ENCODE results near the gene TLCD5. TPM values are rescaled to one million over a fixed set of nuclear protein-coding genes. Genes with fewer than 3 reads are reported as not detected.
A peak's percentile ranks its signal among the peaks of the same experiment; 100 is the strongest.

The TLCD5 gene
- polyA plus RNA-seq, 1 experiment = 8.0 TPM

GRCh38 chr11:120316880-120317688 is 8.0 kb upstream of the TLCD5 start:
- H3K27me3 ChIP-seq (ENCODE audit: control insufficient read depth, insufficient read depth, low read length) = peaks cover 10% of the 10 kb centered on the region

GRCh38 chr11:120317689-120318480 is 7.2 kb upstream of the TLCD5 start:
- TF ChIP-seq CTCF (IDR thresholded peaks at IDR 0.05; ENCODE audit: insufficient read depth, low read depth, low read length) = no peak
- Histone ChIP-seq H3K27me3 (ENCODE audit: control insufficient read depth, insufficient read depth, low read length) (peaks cover 10% of the 10 kb centered on the region), H3K36me3 (ENCODE audit: control insufficient read depth, insufficient read depth, low read length) (no peaks in the 10 kb centered on the region), H3K4me3 (ENCODE audit: low read depth, low read length) (no peak overlapping the region)
- POLR2A ChIA-PET = interaction anchor here (0.6 kb wide), 1 partner anchor 17 kb away, joined by 3 read pairs; no protein-coding TSS in a partner anchor
- DNase-seq (ENCODE audit: low read depth) = no peak
- CTCF ChIA-PET = interaction anchor here (0.6 to 2.2 kb wide), 6 partner anchors 8 to 82 kb away, joined by 3 to 10 read pairs (median 4); no protein-coding TSS in a partner anchor

More at GRCh38 chr11:120316880-120317688, 8.0 kb upstream of the TLCD5 start:
- H3K36me3 ChIP-seq (ENCODE audit: control insufficient read depth, insufficient read depth, low read length) = no peaks in the 10 kb centered on the region
- no peak overlapping the region for H3K4me3 ChIP-seq (ENCODE audit: low read depth, low read length)
- ChIA-PET POLR2A (interaction anchor here (0.6 kb wide), 1 partner anchor 18 kb away, joined by 3 read pairs; no protein-coding TSS in a partner anchor), CTCF (interaction anchor here (0.9 to 2.2 kb wide), 4 partner anchors 10 to 81 kb away, joined by 3 to 10 read pairs (median 4); no protein-coding TSS in a partner anchor)
- TF ChIP-seq CTCF (IDR thresholded peaks at IDR 0.05; ENCODE audit: insufficient read depth, low read depth, low read length) = no peak
- no peak for DNase-seq (ENCODE audit: low read depth)

- POLR2A ChIA-PET = no interaction called here
- Histone ChIP-seq H3K27me3 (ENCODE audit: control insufficient read depth, insufficient read depth, low read length) (peaks cover 10% of the 10 kb centered on the region), H3K4me3 (ENCODE audit: low read depth, low read length) (no peak overlapping the region), H3K36me3 (ENCODE audit: control insufficient read depth, insufficient read depth, low read length) (no peaks in the 10 kb centered on the region)
- CTCF ChIA-PET = interaction anchor here (1.2 to 2.2 kb wide), 3 partner anchors 9 to 16 kb away, joined by 3 to 10 read pairs (median 5); no protein-coding TSS in a partner anchor
- no peak for DNase-seq (ENCODE audit: low read depth)
- no peak for TF ChIP-seq CTCF (IDR thresholded peaks at IDR 0.05; ENCODE audit: insufficient read depth, low read depth, low read length)
Measured at GRCh38 chr11:120318906-120319305, 6.2 kb upstream of the TLCD5 start.

- peaks cover 3% of the 10 kb centered on the region for H3K36me3 ChIP-seq (ENCODE audit: control insufficient read depth, insufficient read depth, low read length)
- DNase-seq (ENCODE audit: low read depth) = no peak
- H3K4me3 ChIP-seq (ENCODE audit: low read depth, low read length) = peak overlapping the region; percentile 62
- CTCF ChIA-PET = interaction anchor here (1.0 to 2.4 kb wide), 4 partner anchors 9 to 24 kb away, joined by 3 to 15 read pairs (median 4); partner anchors contain the start of gene ARHGEF12
- no peak for TF ChIP-seq CTCF (IDR thresholded peaks at IDR 0.05; ENCODE audit: insufficient read depth, low read depth, low read length)
- POLR2A ChIA-PET = no interaction called here
- H3K27me3 ChIP-seq (ENCODE audit: control insufficient read depth, insufficient read depth, low read length) = no peaks in the 10 kb centered on the region
Measured at GRCh38 chr11:120326228-120326627, 1.1 kb downstream of the TLCD5 start.

Measured in BJ (cell line).